ENCODE results near the gene GRM1.

GRM1 gene

GRCh38 chr6:146127447-146128215 is 98.8 kb downstream of the GRM1 start:
- no peak for ATAC-seq (ENCODE audit: insufficient read depth, low read depth)
- H3K4me3 ChIP-seq (ENCODE audit: low read depth in 1 of 2, low read length in 2 of 2), result no peak overlapping the region

GRCh38 chr6:146133866-146134265 is 105.0 kb downstream of the GRM1 start:
- no peaks in the 10 kb centered on the region for H3K27me3 ChIP-seq (ENCODE audit: insufficient read depth, low read length, poor library complexity)
- no peak for DNase-seq
- H3K9ac ChIP-seq (ENCODE audit: low read depth, low read length), result no peak overlapping the region
- no peak overlapping the region for H3K4me2 ChIP-seq (ENCODE audit: insufficient read depth, low read length)
- TF ChIP-seq CTCF (IDR thresholded peaks at IDR 0.05; ENCODE audit: borderline replicate concordance, extremely low read depth, low read length, poor library complexity, severe bottlenecking) (no peak), EZH2 (IDR thresholded peaks at IDR 0.05; ENCODE audit: borderline replicate concordance, low read depth, low read length, severe bottlenecking) (no peak)
- no peak overlapping the region for H3K4me3 ChIP-seq (ENCODE audit: low read depth in 1 of 2, low read length in 2 of 2)
- no peaks in the 10 kb centered on the region for H3K9me3 ChIP-seq (ENCODE audit: insufficient read depth, low read length, severe bottlenecking)
- no peaks in the 10 kb centered on the region for H4K20me1 ChIP-seq (ENCODE audit: insufficient read depth, low read length)
- no peaks in the 10 kb centered on the region for H3K36me3 ChIP-seq (ENCODE audit: insufficient read depth, low read length)
- H2AFZ ChIP-seq (ENCODE audit: low read depth, low read length), result no peak overlapping the region
- no peaks in the 10 kb centered on the region for H3K4me1 ChIP-seq (ENCODE audit: insufficient read depth, low read length)
- H3K27ac ChIP-seq (ENCODE audit: low read length), result no peak overlapping the region
- no peaks in the 10 kb centered on the region for H3K79me2 ChIP-seq (ENCODE audit: insufficient read depth, low read length)
- ATAC-seq (ENCODE audit: insufficient read depth, low read depth), result no peak

More at GRCh38 chr6:146127447-146128215, 98.8 kb downstream of the GRM1 start:
- Histone ChIP-seq H3K4me1 (ENCODE audit: insufficient read depth, low read length) (no peaks in the 10 kb centered on the region), H3K4me2 (ENCODE audit: insufficient read depth, low read length) (no peak overlapping the region), H3K79me2 (ENCODE audit: insufficient read depth, low read length) (no peaks in the 10 kb centered on the region), H3K9ac (ENCODE audit: low read depth, low read length) (no peak overlapping the region), H3K27me3 (ENCODE audit: insufficient read depth, low read length, poor library complexity) (no peaks in the 10 kb centered on the region), H3K36me3 (ENCODE audit: insufficient read depth, low read length) (no peaks in the 10 kb centered on the region), H3K27ac (ENCODE audit: low read length) (no peak overlapping the region), H3K9me3 (ENCODE audit: insufficient read depth, low read length, severe bottlenecking) (no peaks in the 10 kb centered on the region), H2AFZ (ENCODE audit: low read depth, low read length) (no peak overlapping the region), H4K20me1 (ENCODE audit: insufficient read depth, low read length) (no peaks in the 10 kb centered on the region)
- DNase-seq, result no peak
- no peak for TF ChIP-seq EZH2 (IDR thresholded peaks at IDR 0.05; ENCODE audit: borderline replicate concordance, low read depth, low read length, severe bottlenecking)
- TF ChIP-seq CTCF (IDR thresholded peaks at IDR 0.05; ENCODE audit: borderline replicate concordance, extremely low read depth, low read length, poor library complexity, severe bottlenecking), result no peak

GRCh38 chr6:146135167-146135566 is 106.3 kb downstream of the GRM1 start:
- H3K36me3 ChIP-seq (ENCODE audit: insufficient read depth, low read length), result no peaks in the 10 kb centered on the region
- H3K9me3 ChIP-seq (ENCODE audit: insufficient read depth, low read length, severe bottlenecking), result no peaks in the 10 kb centered on the region
- no peak overlapping the region for H3K4me2 ChIP-seq (ENCODE audit: insufficient read depth, low read length)
- H3K27ac ChIP-seq (ENCODE audit: low read length), result no peak overlapping the region
- H3K9ac ChIP-seq (ENCODE audit: low read depth, low read length), result no peak overlapping the region
- ATAC-seq (ENCODE audit: insufficient read depth, low read depth) (no peak), DNase-seq (no peak)
- H4K20me1 ChIP-seq (ENCODE audit: insufficient read depth, low read length), result no peaks in the 10 kb centered on the region
- H3K4me1 ChIP-seq (ENCODE audit: insufficient read depth, low read length), result no peaks in the 10 kb centered on the region
- H3K79me2 ChIP-seq (ENCODE audit: insufficient read depth, low read length), result no peaks in the 10 kb centered on the region
- TF ChIP-seq CTCF (IDR thresholded peaks at IDR 0.05; ENCODE audit: borderline replicate concordance, extremely low read depth, low read length, poor library complexity, severe bottlenecking), result no peak
- no peak for TF ChIP-seq EZH2 (IDR thresholded peaks at IDR 0.05; ENCODE audit: borderline replicate concordance, low read depth, low read length, severe bottlenecking)
- H3K27me3 ChIP-seq (ENCODE audit: insufficient read depth, low read length, poor library complexity), result no peaks in the 10 kb centered on the region
- H3K4me3 ChIP-seq (ENCODE audit: low read depth in 1 of 2, low read length in 2 of 2), result no peak overlapping the region
- no peak overlapping the region for H2AFZ ChIP-seq (ENCODE audit: low read depth, low read length)

All from DND-41 (cell line).